ENCODE measurements around the gene HPD. TPM values are rescaled to one million over a fixed set of nuclear protein-coding genes. Genes with fewer than 3 reads are reported as not detected.

Gene HPD
- total and polyA plus RNA-seq, 2 donors (not counting 3 experiments of a cell fraction or from before 2014, with no cell fraction given) = not detected

DNA sequence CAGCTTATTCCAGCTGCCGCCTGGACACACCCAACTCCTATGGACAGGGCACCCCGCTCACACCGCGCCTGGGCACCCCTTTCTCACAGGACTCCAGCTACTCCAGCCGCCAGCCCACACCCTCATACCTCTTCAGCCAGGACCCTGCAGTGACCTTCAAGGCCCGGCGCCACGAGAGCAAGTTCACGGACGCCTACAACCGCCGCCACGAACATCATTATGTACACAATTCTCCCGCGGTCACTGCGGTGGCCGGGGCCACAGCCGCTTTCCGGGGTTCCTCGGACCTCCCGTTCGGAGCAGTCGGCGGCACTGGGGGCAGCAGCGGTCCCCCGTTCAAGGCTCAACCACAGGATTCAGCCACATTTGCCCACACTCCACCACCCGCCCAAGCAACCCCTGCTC, 48.9 kb downstream of the HPD start:
- DNase-seq (ENCODE audit: low read depth, low spot score) (no peak), FAIRE-seq (no peak)
- peaks cover 4 to 35% of the 10 kb centered on the region in 2 experiments for H3K36me3 ChIP-seq (ENCODE audit: control insufficient read depth in 2 of 2, extremely low read depth in 1 of 2, insufficient read depth in 2 of 2, low read length in 2 of 2)
- H3K79me2 ChIP-seq (ENCODE audit: control insufficient read depth, insufficient read depth, low read length) = peaks cover 90% of the 10 kb centered on the region
- no peak overlapping the region for H3K9ac ChIP-seq (replicated peaks; ENCODE audit: extremely low read depth, insufficient read depth, low read length)
- H3K27me3 ChIP-seq (ENCODE audit: control insufficient read depth in 2 of 2, insufficient read depth in 2 of 2, low read length in 2 of 2) = no peaks in the 10 kb centered on the region
- TF ChIP-seq JUN (IDR thresholded peaks at IDR 0.05; ENCODE audit: borderline replicate concordance, insufficient read depth, insufficient read length, low read depth) (no peak), POLR2A (IDR thresholded peaks at IDR 0.05; ENCODE audit: low read depth, low read length) (no peak), EZH2 (IDR thresholded peaks at IDR 0.05; ENCODE audit: borderline replicate concordance, low read depth, low read length, severe bottlenecking) (no peak), MYC (IDR thresholded peaks at IDR 0.05; ENCODE audit: low read depth, low read length) (no peak), FOS (IDR thresholded peaks at IDR 0.05; ENCODE audit: borderline replicate concordance, insufficient read depth, low read length) (no peak), GATA2 (IDR thresholded peaks at IDR 0.05; ENCODE audit: insufficient read depth, insufficient read length, low read depth, low read length) (no peak), POLR2AphosphoS5 (IDR thresholded peaks at IDR 0.05; ENCODE audit: insufficient read depth, low read depth, low read length) (no peak)
- TF ChIP-seq, protein P1, sequence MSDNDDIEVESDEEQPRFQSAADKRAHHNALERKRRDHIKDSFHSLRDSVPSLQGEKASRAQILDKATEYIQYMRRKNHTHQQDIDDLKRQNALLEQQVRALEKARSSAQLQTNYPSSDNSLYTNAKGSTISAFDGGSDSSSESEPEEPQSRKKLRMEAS (IDR thresholded peaks at IDR 0.05; ENCODE audit: insufficient read depth, insufficient read length) = no peak
- TF ChIP-seq, protein P2, sequence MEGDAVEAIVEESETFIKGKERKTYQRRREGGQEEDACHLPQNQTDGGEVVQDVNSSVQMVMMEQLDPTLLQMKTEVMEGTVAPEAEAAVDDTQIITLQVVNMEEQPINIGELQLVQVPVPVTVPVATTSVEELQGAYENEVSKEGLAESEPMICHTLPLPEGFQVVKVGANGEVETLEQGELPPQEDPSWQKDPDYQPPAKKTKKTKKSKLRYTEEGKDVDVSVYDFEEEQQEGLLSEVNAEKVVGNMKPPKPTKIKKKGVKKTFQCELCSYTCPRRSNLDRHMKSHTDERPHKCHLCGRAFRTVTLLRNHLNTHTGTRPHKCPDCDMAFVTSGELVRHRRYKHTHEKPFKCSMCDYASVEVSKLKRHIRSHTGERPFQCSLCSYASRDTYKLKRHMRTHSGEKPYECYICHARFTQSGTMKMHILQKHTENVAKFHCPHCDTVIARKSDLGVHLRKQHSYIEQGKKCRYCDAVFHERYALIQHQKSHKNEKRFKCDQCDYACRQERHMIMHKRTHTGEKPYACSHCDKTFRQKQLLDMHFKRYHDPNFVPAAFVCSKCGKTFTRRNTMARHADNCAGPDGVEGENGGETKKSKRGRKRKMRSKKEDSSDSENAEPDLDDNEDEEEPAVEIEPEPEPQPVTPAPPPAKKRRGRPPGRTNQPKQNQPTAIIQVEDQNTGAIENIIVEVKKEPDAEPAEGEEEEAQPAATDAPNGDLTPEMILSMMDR (IDR thresholded peaks at IDR 0.05; ENCODE audit: extremely low read depth in 1 of 2, insufficient read depth in 1 of 2, low read depth in 1 of 2, low read length in 2 of 2) = no peak
- intact Hi-C loops (cut with micrococcal nuclease) (no loop called here), dilution Hi-C loops (cut with MboI; ENCODE audit: extremely low pct_ligation_motif_present, low sequenced_read_pairs) (no loop called here)
- no peaks in the 10 kb centered on the region for H3K9me1 ChIP-seq (replicated peaks; ENCODE audit: control insufficient read depth, extremely low read depth, insufficient read depth, low read length)
- BruUV-seq (replicated peaks) = no TSS peak
- ChIA-PET CTCF (interaction anchor here (12.8 kb wide), 1 partner anchor 12 kb away, joined by 774 read pairs; the partner anchor contains the start of genes RHOF and SETD1B), POLR2A (no interaction called here)
- no peak overlapping the region for H3K4me2 ChIP-seq (ENCODE audit: insufficient read depth, low read length)
- H4K20me1 ChIP-seq (replicated peaks; ENCODE audit: control insufficient read depth, extremely low read depth, insufficient read depth, low read length) = no peaks in the 10 kb centered on the region
- peaks cover 40% of the 10 kb centered on the region for H3K4me1 ChIP-seq (ENCODE audit: control insufficient read depth, extremely low read depth, insufficient read depth, low read length)
- H3K4me3 ChIP-seq (replicated peaks in 1 of 3; ENCODE audit: insufficient read depth in 1 of 3, low read depth in 1 of 3, low read length in 3 of 3) = no peak overlapping the region
- H3K27ac ChIP-seq (ENCODE audit: insufficient read depth, low read depth, low read length) = no peak overlapping the region
- no peaks in the 10 kb centered on the region for H3K9me3 ChIP-seq (replicated peaks; ENCODE audit: control insufficient read depth, insufficient read depth, low read length)
- H2AFZ ChIP-seq (ENCODE audit: low read depth, low read length) = no peak overlapping the region
